ENCODE data around the gene CIROP.

DNA sequence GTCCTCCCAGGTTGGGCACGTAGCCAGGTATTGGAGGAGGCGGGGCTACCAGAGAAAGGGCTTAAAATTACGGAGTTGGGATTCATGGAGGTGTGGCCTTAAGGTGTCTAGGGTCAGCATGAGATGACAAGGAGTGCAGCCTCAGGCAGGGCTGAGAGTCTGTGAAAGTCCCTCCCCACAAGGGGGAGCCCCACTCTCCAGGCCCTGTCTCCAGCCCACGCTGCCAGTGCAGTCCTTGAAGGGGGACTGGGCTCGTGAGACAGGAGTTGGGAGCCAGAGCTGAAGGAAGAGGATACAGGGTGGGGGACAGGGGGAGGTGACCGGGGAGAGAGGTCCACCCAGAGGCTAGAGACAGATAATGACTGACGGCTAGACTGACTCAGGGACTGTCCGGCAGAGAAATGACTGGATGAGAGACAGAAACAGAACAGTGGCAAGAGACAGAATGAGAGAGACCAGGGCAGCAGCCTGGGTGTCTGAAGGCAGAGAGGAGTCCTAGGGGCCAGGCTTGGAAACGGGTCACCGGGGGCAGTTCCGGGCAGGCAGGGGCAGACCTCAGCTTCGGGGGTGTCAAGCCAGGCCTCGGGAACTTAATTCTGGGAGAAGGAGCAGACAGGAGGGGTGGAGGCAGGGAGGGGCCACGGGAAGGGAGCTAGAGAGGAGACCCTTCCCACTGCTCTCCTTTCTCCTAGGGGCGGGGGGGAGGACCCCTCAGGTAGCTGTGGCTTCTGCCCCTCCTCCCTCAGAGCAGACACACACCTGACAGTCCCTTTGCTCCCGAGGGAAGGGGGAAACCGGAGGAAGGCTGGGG lies 48.4 kb downstream of the CIROP start:
- TF ChIP-seq CTCF (IDR thresholded peaks at IDR 0.05; ENCODE audit: low read length) (peak; percentile 83), EZH2 (IDR thresholded peaks at IDR 0.05; ENCODE audit: borderline replicate concordance, low read length) (no peak)

Data from OCI-LY1 (cell line).